H7 (cell line): Measurements from ENCODE around the gene ACOXL. TPM values are rescaled to one million over a fixed set of nuclear protein-coding genes. Genes with fewer than 3 reads are reported as not detected.
"Not testable (repeated sequence)": the region's sequence is repeated elsewhere in the genome, so short reads cannot be mapped to it uniquely, and the experiment has no call there.

Source experiments
- DNase-seq: peaks from one replicate; pipeline ENCODE4 v3.0.0; 2012
- H3K27me3 ChIP-seq: 2 replicates; pipeline ENCODE4 v1.6.0; 2011; ENCODE audit warnings: mild to moderate bottlenecking, low read length; ENCODE audit not compliant: control insufficient read depth, insufficient read depth
- H3K36me3 ChIP-seq: replicated peaks from 2 replicates; pipeline ENCODE4 v1.5.1; 2011; ENCODE audit warnings: low read length; ENCODE audit not compliant: control insufficient read depth, insufficient read depth
- H3K4me3 ChIP-seq: 2 replicates; pipeline ENCODE4 v1.5.1; 2011; ENCODE audit warnings: low read depth, mild to moderate bottlenecking, control low read depth, low read length, moderate library complexity; ENCODE audit not compliant: insufficient read depth
- total RNA-seq: library from RNA; depleted of rRNA; stranded (reverse); fragments of >200 nt; shearing (Covaris generic); gene quantifications from 2 replicates; pipeline ENCODE4 v1.2.3, GENCODE V29; 2014

ACOXL gene
- total RNA-seq, 1 experiment from 2014 or later: 2.7 TPM

- no peak for DNase-seq
- no peak overlapping the region for H3K4me3 ChIP-seq
- no peaks in the 10 kb centered on the region for H3K36me3 ChIP-seq
- H3K27me3 ChIP-seq: no peaks in the 10 kb centered on the region
Observed at GRCh38 chr2:111061191-111061590, 328.8 kb downstream of the ACOXL start.

DNA sequence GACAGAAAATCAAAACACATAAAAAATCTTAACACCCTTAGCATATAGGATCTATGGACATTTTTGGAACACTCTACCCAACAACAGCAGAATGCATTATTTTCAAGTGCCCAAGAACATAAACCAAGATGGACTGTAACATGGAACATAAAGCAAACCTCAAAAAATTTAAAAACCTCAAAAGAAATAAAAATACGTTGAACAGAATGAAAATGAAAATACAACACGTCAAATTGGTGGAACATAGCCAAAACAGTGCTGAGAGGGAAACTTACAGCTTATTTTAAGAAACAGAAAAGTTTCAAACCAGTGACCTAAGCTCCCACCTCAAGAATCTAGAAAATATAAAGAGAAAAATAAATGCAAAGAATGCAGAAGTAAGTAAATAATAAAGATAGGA is 330.0 kb downstream of the ACOXL start:
- Histone ChIP-seq H3K27me3 (no peaks in the 10 kb centered on the region), H3K36me3 (no peaks in the 10 kb centered on the region), H3K4me3 (no peak overlapping the region)
- DNase-seq: no peak

GRCh38 chr2:111066062-111066593 is 333.8 kb downstream of the ACOXL start:
- Histone ChIP-seq H3K4me3 (no peak overlapping the region), H3K36me3 (no peaks in the 10 kb centered on the region), H3K27me3 (no peaks in the 10 kb centered on the region)
- DNase-seq: no peak

- Histone ChIP-seq H3K36me3 (no peaks in the 10 kb centered on the region), H3K27me3 (no peaks in the 10 kb centered on the region), H3K4me3 (no peak overlapping the region)
- DNase-seq: peak; percentile 54
Observed at GRCh38 chr2:111068435-111069058, 336.2 kb downstream of the ACOXL start.

DNA sequence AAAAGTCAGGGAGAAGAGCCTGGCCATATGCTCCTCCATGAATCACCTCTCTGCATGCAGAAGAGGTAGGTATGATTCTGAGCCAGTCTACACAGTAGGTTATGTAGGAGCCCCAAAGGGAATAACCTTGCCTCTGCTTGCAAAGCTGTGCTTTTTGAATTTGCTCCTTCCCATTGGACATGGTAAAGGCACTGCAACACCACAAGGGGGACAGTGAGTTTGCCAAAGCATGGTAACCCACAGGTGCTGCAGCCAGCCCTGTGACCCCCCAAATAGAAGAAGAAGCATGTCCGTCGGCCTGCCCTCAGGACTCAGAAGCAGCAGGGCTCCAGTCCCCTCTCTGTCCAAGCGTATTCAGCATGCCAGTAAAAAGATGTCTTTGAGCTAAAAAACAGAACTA is 337.3 kb downstream of the ACOXL start:
- no peak for DNase-seq
- Histone ChIP-seq H3K27me3 (no peaks in the 10 kb centered on the region), H3K4me3 (no peak overlapping the region), H3K36me3 (no peaks in the 10 kb centered on the region)

DNA sequence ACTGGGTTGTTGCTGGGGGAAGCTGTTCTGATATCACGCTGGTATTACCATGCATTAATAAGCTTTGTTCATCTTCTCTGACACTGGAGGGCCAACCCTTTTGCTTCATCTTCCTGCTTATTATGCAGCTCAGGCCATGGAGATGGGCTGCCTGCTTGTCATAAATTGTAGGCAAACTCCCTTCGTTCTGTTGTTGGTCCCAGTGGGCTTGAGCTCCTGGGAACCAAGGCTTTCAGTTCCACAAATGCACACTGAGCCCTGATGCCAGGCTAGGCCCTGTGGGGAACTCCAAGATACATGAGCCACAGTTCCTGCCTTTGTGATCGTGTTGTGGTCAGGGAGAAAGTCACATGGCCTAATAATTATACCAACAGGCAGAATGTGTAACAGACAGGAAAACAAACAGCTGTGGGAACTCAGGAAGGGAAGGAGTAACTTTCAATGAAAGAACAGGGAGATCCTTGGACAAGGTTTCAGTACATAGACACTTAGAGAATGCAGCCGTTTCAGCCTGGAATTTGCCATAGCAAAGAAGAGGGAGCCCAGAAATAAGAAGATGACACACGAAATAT is 339.3 kb downstream of the ACOXL start:
- no peaks in the 10 kb centered on the region for H3K27me3 ChIP-seq
- no peak for DNase-seq
- no peak overlapping the region for H3K4me3 ChIP-seq
- H3K36me3 ChIP-seq: no peaks in the 10 kb centered on the region

GRCh38 chr2:111072220-111072871 is 340.0 kb downstream of the ACOXL start:
- Histone ChIP-seq H3K27me3 (no peaks in the 10 kb centered on the region), H3K36me3 (no peaks in the 10 kb centered on the region), H3K4me3 (no peak overlapping the region)
- DNase-seq: no peak

GRCh38 chr2:111082659-111083058 is 350.3 kb downstream of the ACOXL start:
- not testable (repeated sequence) for H3K36me3 ChIP-seq, H3K4me3 ChIP-seq, DNase-seq, H3K27me3 ChIP-seq

DNA sequence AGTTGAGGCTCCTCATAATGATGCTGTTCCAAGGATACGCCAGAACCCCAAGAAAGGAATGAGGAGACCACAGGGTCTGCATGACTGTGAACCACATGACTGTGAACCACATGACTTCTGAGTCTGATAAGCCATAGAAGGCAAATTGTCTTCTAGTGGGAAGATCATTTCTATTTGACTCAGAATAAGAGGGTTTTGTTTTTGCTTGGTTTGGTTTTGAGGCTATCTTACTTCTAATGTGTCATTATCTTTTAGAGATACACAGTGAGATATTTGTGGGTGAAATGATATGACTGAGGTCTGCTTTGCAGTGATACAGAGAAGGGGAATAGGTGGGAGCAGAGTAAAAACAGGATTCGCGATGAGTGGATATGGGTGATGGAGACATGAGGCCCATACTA is 359.4 kb downstream of the ACOXL start:
- Histone ChIP-seq H3K27me3 (no peaks in the 10 kb centered on the region), H3K36me3 (no peaks in the 10 kb centered on the region), H3K4me3 (no peak overlapping the region)
- no peak for DNase-seq

- H3K27me3 ChIP-seq: no peaks in the 10 kb centered on the region
- H3K36me3 ChIP-seq: no peaks in the 10 kb centered on the region
- DNase-seq: no peak
- H3K4me3 ChIP-seq: no peak overlapping the region
Observed at GRCh38 chr2:111094691-111095090, 362.3 kb downstream of the ACOXL start.

DNA sequence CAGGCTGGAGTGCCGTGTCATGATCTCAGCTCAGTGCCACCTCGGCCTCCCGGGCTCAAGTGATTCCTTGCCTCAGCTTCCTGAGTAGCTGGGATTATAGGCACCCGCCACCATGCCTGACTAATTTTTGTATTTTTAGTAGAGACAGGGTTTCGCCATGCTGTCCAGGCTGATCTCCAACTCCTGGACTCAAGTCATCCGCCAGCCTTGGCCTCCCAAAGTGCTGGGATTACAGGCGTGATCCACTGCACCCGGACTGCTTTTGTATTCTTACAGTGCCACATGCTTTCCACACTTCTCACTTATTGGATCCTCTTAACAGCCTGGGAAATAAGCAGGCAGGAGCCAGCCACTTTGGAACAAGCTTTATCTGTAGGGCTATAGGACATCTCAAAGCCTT is 363.1 kb downstream of the ACOXL start:
- no peak overlapping the region for H3K4me3 ChIP-seq
- DNase-seq: no peak
- no peaks in the 10 kb centered on the region for H3K36me3 ChIP-seq
- no peaks in the 10 kb centered on the region for H3K27me3 ChIP-seq

DNA sequence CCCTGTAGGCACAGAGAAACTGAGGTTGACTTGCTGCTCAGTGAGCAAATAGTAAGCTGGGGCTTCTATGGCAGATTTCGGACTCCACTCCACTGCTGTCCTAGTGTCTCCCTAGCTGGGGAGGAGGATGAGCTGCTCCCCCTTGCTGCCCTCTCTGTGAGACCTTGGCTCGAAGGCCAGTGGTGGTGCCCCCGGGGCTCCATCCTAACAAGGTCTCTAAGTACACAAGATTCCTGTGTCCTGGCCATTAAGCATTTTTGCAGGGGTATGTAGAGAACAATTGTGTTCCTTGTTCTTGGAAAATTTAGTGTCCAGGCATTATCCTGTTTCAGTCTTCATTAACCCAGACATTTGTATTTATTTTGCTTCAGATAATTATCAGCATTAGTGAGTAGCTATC is 367.0 kb downstream of the ACOXL start:
- no peak for DNase-seq
- H3K27me3 ChIP-seq: no peaks in the 10 kb centered on the region
- H3K36me3 ChIP-seq: no peaks in the 10 kb centered on the region
- no peak overlapping the region for H3K4me3 ChIP-seq

DNA sequence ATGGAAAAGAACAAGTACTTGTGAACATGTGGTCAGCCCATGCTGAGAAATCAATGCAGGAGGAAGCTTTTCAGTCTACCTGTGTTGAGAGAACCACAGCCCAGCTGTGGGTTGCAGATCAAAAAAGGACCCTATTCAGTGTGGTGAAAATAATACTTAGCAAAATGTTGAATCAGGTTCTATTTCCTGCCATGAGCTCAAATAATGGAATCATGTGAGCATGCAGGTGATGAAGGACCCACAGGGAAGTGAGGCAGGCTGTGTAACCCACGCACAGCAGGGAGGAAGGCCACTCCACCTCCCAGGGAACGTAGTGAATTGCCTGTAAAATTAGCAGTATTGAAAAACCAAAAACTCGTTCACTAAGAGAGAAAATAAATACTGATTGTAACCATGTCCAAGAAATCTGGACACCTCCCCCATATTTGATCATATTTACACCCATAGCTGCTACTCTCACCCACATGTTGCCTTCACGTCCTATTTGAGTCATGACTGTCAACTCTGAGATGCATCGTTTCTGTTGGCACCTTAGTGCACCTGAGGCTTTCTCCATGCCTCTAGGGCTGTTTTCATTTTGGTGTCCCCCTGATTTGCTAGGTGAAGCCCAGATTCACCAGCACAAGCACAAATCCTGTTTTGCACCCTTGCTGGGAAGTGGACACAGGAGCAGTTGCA is 367.9 kb downstream of the ACOXL start:
- no peak for DNase-seq
- no peak overlapping the region for H3K4me3 ChIP-seq
- no peaks in the 10 kb centered on the region for H3K27me3 ChIP-seq
- no peaks in the 10 kb centered on the region for H3K36me3 ChIP-seq

DNA sequence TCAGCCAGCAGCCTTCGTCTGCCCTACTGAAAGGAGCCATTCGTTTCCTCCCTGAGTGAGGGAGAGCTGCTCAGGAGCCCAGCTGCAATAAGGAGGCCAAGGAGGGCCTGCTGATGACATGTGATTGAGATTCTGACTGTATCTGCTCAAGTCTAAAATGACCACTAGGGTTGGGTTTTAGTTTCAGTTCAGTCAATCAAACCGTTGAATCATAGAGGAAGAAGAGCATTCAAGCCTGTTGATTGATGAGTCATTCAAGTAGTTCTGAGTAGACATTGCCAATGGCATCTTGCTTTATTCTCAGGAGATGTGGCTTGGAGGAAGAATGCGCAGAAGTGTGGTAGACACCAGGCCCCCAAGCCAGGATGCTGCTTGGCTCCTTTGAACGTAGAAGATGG is 368.4 kb downstream of the ACOXL start:
- DNase-seq: no peak
- Histone ChIP-seq H3K4me3 (no peak overlapping the region), H3K27me3 (no peaks in the 10 kb centered on the region)

DNA sequence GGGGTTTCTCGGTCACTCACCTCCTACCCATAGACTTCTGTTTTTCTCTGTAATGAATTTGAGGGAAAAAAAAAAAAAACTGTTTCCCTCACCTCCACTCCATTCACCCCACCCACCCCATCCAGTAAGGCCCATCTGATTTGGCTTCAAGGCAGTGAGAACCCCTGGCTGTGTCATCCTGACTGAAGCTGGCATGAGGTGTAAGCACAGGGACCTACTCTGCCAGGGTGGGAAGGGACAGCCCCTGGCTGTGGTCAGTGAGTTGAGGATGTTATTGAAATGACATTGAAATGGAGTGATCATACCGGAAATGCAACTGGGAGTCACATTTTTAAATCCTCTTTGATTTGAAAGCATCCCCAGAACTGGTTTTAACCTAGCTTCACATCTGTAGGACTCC is 369.2 kb downstream of the ACOXL start:
- H3K4me3 ChIP-seq: no peak overlapping the region
- H3K27me3 ChIP-seq: no peaks in the 10 kb centered on the region
- no peak for DNase-seq
- H3K36me3 ChIP-seq: no peaks in the 10 kb centered on the region

More for the DNA sequence above, 368.4 kb downstream of the ACOXL start:
- H3K36me3 ChIP-seq: no peaks in the 10 kb centered on the region
